ENCODE measurements around the gene AOAH.

DNA sequence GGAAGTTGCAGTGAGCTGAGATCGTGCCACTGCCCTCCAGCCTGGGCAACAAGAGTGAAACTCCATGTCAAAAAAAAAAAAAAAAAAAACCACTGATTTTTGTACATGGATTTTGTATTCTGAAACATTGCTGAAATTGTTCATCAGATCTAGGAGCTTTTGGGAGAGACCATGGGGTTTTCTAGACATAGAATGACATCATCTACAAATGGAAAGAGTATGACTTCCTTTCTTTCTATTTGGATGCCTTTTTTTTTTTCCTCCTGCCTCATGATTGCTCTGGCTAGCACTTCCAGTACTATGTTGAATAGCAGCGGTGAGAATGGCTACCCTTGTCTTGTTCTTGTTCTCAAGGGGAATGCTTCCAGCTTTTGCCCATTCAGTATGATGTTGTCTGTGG is 245.5 kb downstream of the AOAH start:
- TF ChIP-seq, protein P1, sequence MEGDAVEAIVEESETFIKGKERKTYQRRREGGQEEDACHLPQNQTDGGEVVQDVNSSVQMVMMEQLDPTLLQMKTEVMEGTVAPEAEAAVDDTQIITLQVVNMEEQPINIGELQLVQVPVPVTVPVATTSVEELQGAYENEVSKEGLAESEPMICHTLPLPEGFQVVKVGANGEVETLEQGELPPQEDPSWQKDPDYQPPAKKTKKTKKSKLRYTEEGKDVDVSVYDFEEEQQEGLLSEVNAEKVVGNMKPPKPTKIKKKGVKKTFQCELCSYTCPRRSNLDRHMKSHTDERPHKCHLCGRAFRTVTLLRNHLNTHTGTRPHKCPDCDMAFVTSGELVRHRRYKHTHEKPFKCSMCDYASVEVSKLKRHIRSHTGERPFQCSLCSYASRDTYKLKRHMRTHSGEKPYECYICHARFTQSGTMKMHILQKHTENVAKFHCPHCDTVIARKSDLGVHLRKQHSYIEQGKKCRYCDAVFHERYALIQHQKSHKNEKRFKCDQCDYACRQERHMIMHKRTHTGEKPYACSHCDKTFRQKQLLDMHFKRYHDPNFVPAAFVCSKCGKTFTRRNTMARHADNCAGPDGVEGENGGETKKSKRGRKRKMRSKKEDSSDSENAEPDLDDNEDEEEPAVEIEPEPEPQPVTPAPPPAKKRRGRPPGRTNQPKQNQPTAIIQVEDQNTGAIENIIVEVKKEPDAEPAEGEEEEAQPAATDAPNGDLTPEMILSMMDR (IDR thresholded peaks at IDR 0.05), result no peak
- TF ChIP-seq POLR2A (IDR thresholded peaks at IDR 0.05), result no peak

Measured in adrenal gland (tissue), 5 donors.